HFF-Myc (cell line): ENCODE data around the gene MTCH2.
A peak's percentile ranks its signal among the peaks of the same experiment; 100 is the strongest.
"Not testable (repeated sequence)": the region's sequence is repeated elsewhere in the genome, so short reads cannot be mapped to it uniquely, and the experiment has no call there.

ENCODE experiments used
- DNase-seq: peaks from one replicate; pipeline ENCODE4 v3.0.0-alpha.2; 2011; ENCODE audit warnings: low read depth; ENCODE audit errors: extremely low read depth
- H3K4me3 ChIP-seq: replicated peaks from 2 replicates; pipeline ENCODE4 v1.5.1; 2011; ENCODE audit warnings: low read depth, mild to moderate bottlenecking, control low read depth, low read length
- CTCF ChIP-seq: IDR thresholded peaks from 2 replicates; pipeline ENCODE4 v1.5.1; 2012; ENCODE audit warnings: mild to moderate bottlenecking, low read depth, low read length, control low read depth; ENCODE audit errors: missing control alignments

Gene MTCH2

GRCh38 chr11:47675851-47676250, 33.5 kb upstream of the MTCH2 start:
- TF ChIP-seq CTCF, result no peak
- DNase-seq, result no peak
- no peak overlapping the region for H3K4me3 ChIP-seq

GRCh38 chr11:47672283-47672730, 29.9 kb upstream of the MTCH2 start:
- no peak overlapping the region for H3K4me3 ChIP-seq
- no peak for TF ChIP-seq CTCF
- peak; percentile 2 for DNase-seq

GRCh38 chr11:47669856-47670255, 27.5 kb upstream of the MTCH2 start:
- DNase-seq, result no peak
- no peak for TF ChIP-seq CTCF
- H3K4me3 ChIP-seq, result no peak overlapping the region

- DNase-seq, result no peak
- no peak for TF ChIP-seq CTCF
- no peak overlapping the region for H3K4me3 ChIP-seq
Observed at GRCh38 chr11:47668665-47669064, 26.3 kb upstream of the MTCH2 start.

- H3K4me3 ChIP-seq, result no peak overlapping the region
- no peak for DNase-seq
- no peak for TF ChIP-seq CTCF
Observed at GRCh38 chr11:47667555-47667954, 25.2 kb upstream of the MTCH2 start.

GRCh38 chr11:47667135-47667534, 24.8 kb upstream of the MTCH2 start:
- DNase-seq, result no peak

GRCh38 chr11:47664936-47665335, 22.6 kb upstream of the MTCH2 start:
- H3K4me3 ChIP-seq, DNase-seq: not testable (repeated sequence)

More at GRCh38 chr11:47667135-47667534, 24.8 kb upstream of the MTCH2 start:
- TF ChIP-seq CTCF, result no peak
- no peak overlapping the region for H3K4me3 ChIP-seq
